Panc1 (cell line): Measurements from ENCODE around the gene INCENP.

ENCODE experiments used
- POLR2AphosphoS5 ChIP-seq: IDR thresholded peaks from 2 replicates; pipeline ENCODE4 v1.6.1; 2012; ENCODE audit warnings: mild to moderate bottlenecking, low read depth, low read length, moderate library complexity
- TF ChIP-seq, protein P1 (sequence below): fragments of 450-650 bp; IDR thresholded peaks from 2 replicates; pipeline ENCODE4 v1.5.1; 2017; ENCODE audit warnings: mild to moderate bottlenecking
- TF ChIP-seq, protein P2 (sequence below), 2 experiments: IDR thresholded peaks; 2 replicates each; pipeline ENCODE4 v1.6.1; 2011 to 2012; ENCODE audit warnings: low read depth in 2 of 2, control low read depth in 1 of 2, low read length in 1 of 2, mild to moderate bottlenecking in 1 of 2, moderate library complexity in 1 of 2; ENCODE audit not compliant: insufficient read depth in 1 of 2

DNA sequence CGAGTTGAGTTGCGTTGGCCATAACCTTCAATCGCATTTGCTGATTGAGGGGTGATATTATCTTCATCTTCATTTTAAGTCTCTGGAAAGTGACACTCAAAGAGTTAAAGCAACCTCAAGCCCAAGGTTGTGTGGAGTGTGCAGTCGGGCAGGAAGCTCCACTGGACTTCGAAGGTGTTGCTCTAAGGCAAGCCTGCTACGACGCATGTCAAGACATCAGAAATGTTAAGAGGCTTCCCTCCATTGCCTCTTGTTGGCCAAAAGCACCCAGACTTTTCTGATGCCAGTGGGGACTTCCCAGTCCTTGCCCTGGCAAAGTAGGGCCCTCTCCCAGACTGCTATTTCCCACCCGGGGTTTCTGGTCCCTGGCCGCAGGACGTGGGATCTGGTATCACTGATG lies 42.6 kb downstream of the INCENP start:
- TF ChIP-seq POLR2AphosphoS5, result no peak
- TF ChIP-seq, protein P1, sequence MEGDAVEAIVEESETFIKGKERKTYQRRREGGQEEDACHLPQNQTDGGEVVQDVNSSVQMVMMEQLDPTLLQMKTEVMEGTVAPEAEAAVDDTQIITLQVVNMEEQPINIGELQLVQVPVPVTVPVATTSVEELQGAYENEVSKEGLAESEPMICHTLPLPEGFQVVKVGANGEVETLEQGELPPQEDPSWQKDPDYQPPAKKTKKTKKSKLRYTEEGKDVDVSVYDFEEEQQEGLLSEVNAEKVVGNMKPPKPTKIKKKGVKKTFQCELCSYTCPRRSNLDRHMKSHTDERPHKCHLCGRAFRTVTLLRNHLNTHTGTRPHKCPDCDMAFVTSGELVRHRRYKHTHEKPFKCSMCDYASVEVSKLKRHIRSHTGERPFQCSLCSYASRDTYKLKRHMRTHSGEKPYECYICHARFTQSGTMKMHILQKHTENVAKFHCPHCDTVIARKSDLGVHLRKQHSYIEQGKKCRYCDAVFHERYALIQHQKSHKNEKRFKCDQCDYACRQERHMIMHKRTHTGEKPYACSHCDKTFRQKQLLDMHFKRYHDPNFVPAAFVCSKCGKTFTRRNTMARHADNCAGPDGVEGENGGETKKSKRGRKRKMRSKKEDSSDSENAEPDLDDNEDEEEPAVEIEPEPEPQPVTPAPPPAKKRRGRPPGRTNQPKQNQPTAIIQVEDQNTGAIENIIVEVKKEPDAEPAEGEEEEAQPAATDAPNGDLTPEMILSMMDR, result no peak
- TF ChIP-seq, protein P2, sequence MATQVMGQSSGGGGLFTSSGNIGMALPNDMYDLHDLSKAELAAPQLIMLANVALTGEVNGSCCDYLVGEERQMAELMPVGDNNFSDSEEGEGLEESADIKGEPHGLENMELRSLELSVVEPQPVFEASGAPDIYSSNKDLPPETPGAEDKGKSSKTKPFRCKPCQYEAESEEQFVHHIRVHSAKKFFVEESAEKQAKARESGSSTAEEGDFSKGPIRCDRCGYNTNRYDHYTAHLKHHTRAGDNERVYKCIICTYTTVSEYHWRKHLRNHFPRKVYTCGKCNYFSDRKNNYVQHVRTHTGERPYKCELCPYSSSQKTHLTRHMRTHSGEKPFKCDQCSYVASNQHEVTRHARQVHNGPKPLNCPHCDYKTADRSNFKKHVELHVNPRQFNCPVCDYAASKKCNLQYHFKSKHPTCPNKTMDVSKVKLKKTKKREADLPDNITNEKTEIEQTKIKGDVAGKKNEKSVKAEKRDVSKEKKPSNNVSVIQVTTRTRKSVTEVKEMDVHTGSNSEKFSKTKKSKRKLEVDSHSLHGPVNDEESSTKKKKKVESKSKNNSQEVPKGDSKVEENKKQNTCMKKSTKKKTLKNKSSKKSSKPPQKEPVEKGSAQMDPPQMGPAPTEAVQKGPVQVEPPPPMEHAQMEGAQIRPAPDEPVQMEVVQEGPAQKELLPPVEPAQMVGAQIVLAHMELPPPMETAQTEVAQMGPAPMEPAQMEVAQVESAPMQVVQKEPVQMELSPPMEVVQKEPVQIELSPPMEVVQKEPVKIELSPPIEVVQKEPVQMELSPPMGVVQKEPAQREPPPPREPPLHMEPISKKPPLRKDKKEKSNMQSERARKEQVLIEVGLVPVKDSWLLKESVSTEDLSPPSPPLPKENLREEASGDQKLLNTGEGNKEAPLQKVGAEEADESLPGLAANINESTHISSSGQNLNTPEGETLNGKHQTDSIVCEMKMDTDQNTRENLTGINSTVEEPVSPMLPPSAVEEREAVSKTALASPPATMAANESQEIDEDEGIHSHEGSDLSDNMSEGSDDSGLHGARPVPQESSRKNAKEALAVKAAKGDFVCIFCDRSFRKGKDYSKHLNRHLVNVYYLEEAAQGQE (IDR thresholded peaks at IDR 0.05; ENCODE audit: insufficient read depth in 1 of 2, low read depth in 2 of 2, low read length in 1 of 2), result no peak
